Measurements from ENCODE around the gene TMC7. TPM values are rescaled to one million over a fixed set of nuclear protein-coding genes. Genes with fewer than 3 reads are reported as not detected.
A peak's percentile ranks its signal among the peaks of the same experiment; 100 is the strongest.

The TMC7 gene
- total and polyA plus RNA-seq, 2 donors (not counting 1 experiment from before 2014, with no cell fraction given), result 0.18 to 1.5 TPM

GRCh38 chr16:19105891-19106624 lies 122.3 kb downstream of the TMC7 start:
- TF ChIP-seq CTCF (conservative IDR thresholded peaks at IDR 0.05 in 1 of 2, IDR thresholded peaks at IDR 0.05 in 1 of 2; ENCODE audit: low read depth in 1 of 2, low read length in 2 of 2), result no peak
- no peak for TF ChIP-seq EZH2 (IDR thresholded peaks at IDR 0.05; ENCODE audit: low read length, missing control alignments)
- Histone ChIP-seq H3K27me3 (ENCODE audit: control insufficient read depth, insufficient read depth, low read length) (no peaks in the 10 kb centered on the region), H3K9ac (ENCODE audit: insufficient read depth, low read length) (no peak overlapping the region), H4K20me1 (ENCODE audit: control insufficient read depth, extremely low read depth, insufficient read depth, low read length) (no peaks in the 10 kb centered on the region), H3K27ac (ENCODE audit: insufficient read depth, low read length) (no peak overlapping the region), H3K4me3 (replicated peaks in 1 of 4; ENCODE audit: control extremely low read depth in 1 of 4, insufficient read depth in 1 of 4, low read depth in 3 of 4, low read length in 4 of 4) (no peak overlapping the region), H3K4me2 (ENCODE audit: extremely low read depth, insufficient read depth, low read length) (no peak overlapping the region), H2AFZ (ENCODE audit: low read length) (no peak overlapping the region), H3K79me2 (ENCODE audit: control insufficient read depth, insufficient read depth, low read length) (no peaks in the 10 kb centered on the region), H3K9me3 (ENCODE audit: control insufficient read depth, insufficient read depth, low read depth, low read length) (no peaks in the 10 kb centered on the region), H3K36me3 (ENCODE audit: control insufficient read depth, insufficient read depth, low read length) (no peaks in the 10 kb centered on the region), H3K4me1 (ENCODE audit: control insufficient read depth, extremely low read depth, insufficient read depth, low read length) (peaks cover 3% of the 10 kb centered on the region)
- peak; percentile 46 to 47 for DNase-seq (ENCODE audit: low read depth in 2 of 2)

- H3K79me2 ChIP-seq (ENCODE audit: control insufficient read depth, insufficient read depth, low read length), result no peaks in the 10 kb centered on the region
- H3K4me1 ChIP-seq (ENCODE audit: control insufficient read depth, extremely low read depth, insufficient read depth, low read length), result peaks cover 3% of the 10 kb centered on the region
- H3K4me3 ChIP-seq (replicated peaks in 1 of 4; ENCODE audit: control extremely low read depth in 1 of 4, insufficient read depth in 1 of 4, low read depth in 3 of 4, low read length in 4 of 4), result no peak overlapping the region
- DNase-seq (ENCODE audit: low read depth in 2 of 2), result no peak
- H3K27ac ChIP-seq (ENCODE audit: insufficient read depth, low read length), result no peak overlapping the region
- H3K9ac ChIP-seq (ENCODE audit: insufficient read depth, low read length), result no peak overlapping the region
- no peaks in the 10 kb centered on the region for H3K27me3 ChIP-seq (ENCODE audit: control insufficient read depth, insufficient read depth, low read length)
- H3K36me3 ChIP-seq (ENCODE audit: control insufficient read depth, insufficient read depth, low read length), result no peaks in the 10 kb centered on the region
- H3K9me3 ChIP-seq (ENCODE audit: control insufficient read depth, insufficient read depth, low read depth, low read length), result no peaks in the 10 kb centered on the region
- TF ChIP-seq CTCF (conservative IDR thresholded peaks at IDR 0.05 in 1 of 2, IDR thresholded peaks at IDR 0.05 in 1 of 2; ENCODE audit: low read depth in 1 of 2, low read length in 2 of 2) (no peak), EZH2 (IDR thresholded peaks at IDR 0.05; ENCODE audit: low read length, missing control alignments) (no peak)
- no peak overlapping the region for H3K4me2 ChIP-seq (ENCODE audit: extremely low read depth, insufficient read depth, low read length)
- no peaks in the 10 kb centered on the region for H4K20me1 ChIP-seq (ENCODE audit: control insufficient read depth, extremely low read depth, insufficient read depth, low read length)
- no peak overlapping the region for H2AFZ ChIP-seq (ENCODE audit: low read length)
Observed at GRCh38 chr16:19106625-19107020, 122.9 kb downstream of the TMC7 start.

DNA sequence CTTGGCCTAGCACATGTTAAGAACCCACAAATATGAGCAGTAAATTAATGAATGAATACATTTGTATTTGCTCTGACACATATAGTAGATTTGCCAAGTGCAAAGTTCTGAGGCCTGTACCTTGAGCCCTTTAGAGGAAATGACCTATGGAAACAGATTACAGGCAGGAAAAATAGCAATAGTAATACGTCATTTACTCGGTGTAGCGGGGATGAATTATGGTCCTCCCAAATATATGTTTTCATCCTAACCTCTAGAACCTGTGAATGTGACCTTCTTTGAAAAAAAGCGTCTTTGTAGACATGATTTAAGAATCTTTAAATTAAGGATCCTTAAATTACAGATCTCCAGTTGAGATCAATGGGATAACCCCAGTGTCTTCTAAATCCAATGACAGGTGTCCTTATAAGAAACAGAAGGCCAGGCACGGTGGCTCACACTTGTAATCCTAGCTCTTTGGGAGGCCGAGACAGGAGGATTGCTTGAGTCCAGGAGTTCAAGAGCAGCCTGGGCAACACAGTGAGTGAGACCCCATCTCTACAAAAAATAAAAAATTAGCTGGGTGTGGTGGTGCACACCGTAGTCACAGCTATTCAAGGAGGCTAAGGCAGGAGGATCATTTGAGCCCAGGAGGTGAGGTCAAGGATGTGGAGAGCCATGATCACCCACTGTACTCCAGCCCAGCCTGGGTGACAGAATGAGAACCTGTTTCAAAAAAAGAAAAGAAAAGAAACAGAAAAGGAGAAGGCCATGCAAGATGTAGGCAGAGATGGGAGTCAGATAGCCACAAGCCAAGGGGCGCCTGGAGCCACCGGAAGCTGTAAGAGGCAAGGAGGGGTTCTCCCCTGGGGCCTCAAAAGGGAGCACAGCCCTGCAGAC lies 124.9 kb downstream of the TMC7 start:
- Histone ChIP-seq H3K27ac (ENCODE audit: insufficient read depth, low read length) (no peak overlapping the region), H3K27me3 (ENCODE audit: control insufficient read depth, insufficient read depth, low read length) (no peaks in the 10 kb centered on the region), H3K79me2 (ENCODE audit: control insufficient read depth, insufficient read depth, low read length) (peaks cover 2% of the 10 kb centered on the region), H3K4me1 (ENCODE audit: control insufficient read depth, extremely low read depth, insufficient read depth, low read length) (peaks cover 7% of the 10 kb centered on the region), H3K36me3 (ENCODE audit: control insufficient read depth, insufficient read depth, low read length) (no peaks in the 10 kb centered on the region), H3K9ac (ENCODE audit: insufficient read depth, low read length) (no peak overlapping the region), H4K20me1 (ENCODE audit: control insufficient read depth, extremely low read depth, insufficient read depth, low read length) (no peaks in the 10 kb centered on the region), H3K9me3 (ENCODE audit: control insufficient read depth, insufficient read depth, low read depth, low read length) (no peaks in the 10 kb centered on the region), H3K4me3 (replicated peaks in 1 of 4; ENCODE audit: control extremely low read depth in 1 of 4, insufficient read depth in 1 of 4, low read depth in 3 of 4, low read length in 4 of 4) (no peak overlapping the region), H3K4me2 (ENCODE audit: extremely low read depth, insufficient read depth, low read length) (no peak overlapping the region), H2AFZ (ENCODE audit: low read length) (no peak overlapping the region)
- no peak for TF ChIP-seq CTCF (conservative IDR thresholded peaks at IDR 0.05 in 1 of 2, IDR thresholded peaks at IDR 0.05 in 1 of 2; ENCODE audit: low read depth in 1 of 2, low read length in 2 of 2)
- no peak for TF ChIP-seq EZH2 (IDR thresholded peaks at IDR 0.05; ENCODE audit: low read length, missing control alignments)
- no peak for DNase-seq (ENCODE audit: low read depth in 2 of 2)
